ENCODE measurements around the gene SLC13A2. TPM values are rescaled to one million over a fixed set of nuclear protein-coding genes. Genes with fewer than 3 reads are reported as not detected.
A peak's percentile ranks its signal among the peaks of the same experiment; 100 is the strongest.

The SLC13A2 gene
- total RNA-seq, 1 experiment from 2014 or later: not detected

DNA sequence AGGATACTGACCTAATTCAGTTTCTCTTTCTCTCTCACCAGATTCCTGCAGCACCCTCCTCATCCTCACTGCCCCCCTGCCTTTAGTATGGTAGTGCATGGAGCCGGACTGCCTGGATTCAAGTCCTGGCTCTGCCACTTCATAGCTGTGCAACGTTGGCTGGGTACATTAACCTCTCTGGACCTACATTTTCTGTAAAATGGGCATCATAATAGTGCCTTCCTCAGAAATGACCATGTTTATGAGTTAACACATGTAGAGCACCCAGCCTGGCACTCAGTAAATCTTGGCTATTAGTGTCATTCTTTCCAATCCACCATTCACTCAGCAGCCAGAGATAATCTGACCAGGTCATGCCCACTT lies 71.7 kb downstream of the SLC13A2 start:
- no peak overlapping the region for H3K27ac ChIP-seq (ENCODE audit: low read depth, low read length, poor library complexity, severe bottlenecking)
- no peaks in the 10 kb centered on the region for H3K9me3 ChIP-seq (ENCODE audit: low read depth, low read length, poor library complexity, severe bottlenecking)
- ChIA-PET CTCF (interaction anchor here (0.6 kb wide), 1 partner anchor 114 kb away, joined by 8 read pairs; no protein-coding TSS in a partner anchor), POLR2A (ENCODE audit: low non-redundant PET) (no interaction called here)
- intact Hi-C loops (cut with micrococcal nuclease; ENCODE audit: unreplicated experiment): no loop called here
- peaks cover 10% of the 10 kb centered on the region for H3K4me1 ChIP-seq (ENCODE audit: insufficient read depth, low read length, poor library complexity, severe bottlenecking)
- no TSS peak for BruUV-seq (replicated peaks)
- TF ChIP-seq, protein P1, sequence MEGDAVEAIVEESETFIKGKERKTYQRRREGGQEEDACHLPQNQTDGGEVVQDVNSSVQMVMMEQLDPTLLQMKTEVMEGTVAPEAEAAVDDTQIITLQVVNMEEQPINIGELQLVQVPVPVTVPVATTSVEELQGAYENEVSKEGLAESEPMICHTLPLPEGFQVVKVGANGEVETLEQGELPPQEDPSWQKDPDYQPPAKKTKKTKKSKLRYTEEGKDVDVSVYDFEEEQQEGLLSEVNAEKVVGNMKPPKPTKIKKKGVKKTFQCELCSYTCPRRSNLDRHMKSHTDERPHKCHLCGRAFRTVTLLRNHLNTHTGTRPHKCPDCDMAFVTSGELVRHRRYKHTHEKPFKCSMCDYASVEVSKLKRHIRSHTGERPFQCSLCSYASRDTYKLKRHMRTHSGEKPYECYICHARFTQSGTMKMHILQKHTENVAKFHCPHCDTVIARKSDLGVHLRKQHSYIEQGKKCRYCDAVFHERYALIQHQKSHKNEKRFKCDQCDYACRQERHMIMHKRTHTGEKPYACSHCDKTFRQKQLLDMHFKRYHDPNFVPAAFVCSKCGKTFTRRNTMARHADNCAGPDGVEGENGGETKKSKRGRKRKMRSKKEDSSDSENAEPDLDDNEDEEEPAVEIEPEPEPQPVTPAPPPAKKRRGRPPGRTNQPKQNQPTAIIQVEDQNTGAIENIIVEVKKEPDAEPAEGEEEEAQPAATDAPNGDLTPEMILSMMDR (conservative IDR thresholded peaks at IDR 0.05; ENCODE audit: low read depth, low read length): no peak
- TF ChIP-seq EZH2 (IDR thresholded peaks at IDR 0.05; ENCODE audit: borderline replicate concordance, low read depth, low read length, poor library complexity, severe bottlenecking): no peak
- peaks cover 12% of the 10 kb centered on the region for H3K36me3 ChIP-seq (ENCODE audit: insufficient read depth, low read length, poor library complexity, severe bottlenecking)
- no peaks in the 10 kb centered on the region for H3K27me3 ChIP-seq (replicated peaks; ENCODE audit: insufficient read depth, low read depth, low read length, poor library complexity)
- DNase-seq (ENCODE audit: low spot score): no peak
- H3K4me3 ChIP-seq (ENCODE audit: low read depth, low read length, poor library complexity, severe bottlenecking): no peak overlapping the region

DNA sequence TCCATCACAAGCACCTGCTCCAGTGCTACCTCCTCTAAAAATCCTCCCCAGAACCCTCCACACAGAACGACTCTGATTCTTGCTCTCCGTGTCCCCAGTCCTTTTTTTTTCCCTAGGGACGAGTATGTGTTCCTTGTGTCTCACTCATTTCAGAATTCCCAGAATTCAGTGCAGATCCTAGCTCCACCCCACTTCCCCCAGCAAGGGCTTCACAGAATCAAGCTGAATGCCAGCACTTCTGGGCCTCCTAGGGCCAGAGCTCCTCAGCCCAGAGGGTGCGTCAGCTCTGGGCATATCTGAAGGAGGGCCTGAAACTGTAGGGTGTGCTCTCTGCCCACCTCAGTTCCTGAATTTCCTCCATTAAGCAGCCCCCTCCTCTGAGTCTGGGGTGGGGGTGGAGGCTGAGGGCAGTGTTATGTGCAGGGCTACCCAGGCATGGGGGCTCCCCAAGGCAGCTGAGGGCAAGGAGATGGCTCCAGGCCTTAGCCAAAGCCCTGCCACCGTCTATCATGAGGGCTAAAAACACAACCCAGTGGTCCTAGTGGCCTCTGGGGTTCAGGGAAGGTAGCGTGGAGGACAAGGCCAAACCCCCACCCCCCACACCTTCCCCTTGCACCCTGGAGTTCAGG lies 72.5 kb downstream of the SLC13A2 start:
- Histone ChIP-seq H3K36me3 (ENCODE audit: insufficient read depth, low read length, poor library complexity, severe bottlenecking) (peaks cover 12% of the 10 kb centered on the region), H3K27ac (ENCODE audit: low read depth, low read length, poor library complexity, severe bottlenecking) (no peak overlapping the region), H3K4me1 (ENCODE audit: insufficient read depth, low read length, poor library complexity, severe bottlenecking) (peaks cover 15% of the 10 kb centered on the region), H3K9me3 (ENCODE audit: low read depth, low read length, poor library complexity, severe bottlenecking) (no peaks in the 10 kb centered on the region), H3K27me3 (replicated peaks; ENCODE audit: insufficient read depth, low read depth, low read length, poor library complexity) (no peaks in the 10 kb centered on the region), H3K4me3 (ENCODE audit: low read depth, low read length, poor library complexity, severe bottlenecking) (no peak overlapping the region)
- POLR2A ChIA-PET (ENCODE audit: low non-redundant PET): no interaction called here
- BruUV-seq (replicated peaks): no TSS peak
- peak; percentile 63 for DNase-seq (ENCODE audit: low spot score)
- no peak for TF ChIP-seq EZH2 (IDR thresholded peaks at IDR 0.05; ENCODE audit: borderline replicate concordance, low read depth, low read length, poor library complexity, severe bottlenecking)
- TF ChIP-seq, protein P1 (conservative IDR thresholded peaks at IDR 0.05; ENCODE audit: low read depth, low read length): no peak
- CTCF ChIA-PET: no interaction called here
- intact Hi-C loops (cut with micrococcal nuclease; ENCODE audit: unreplicated experiment): no loop called here

DNA sequence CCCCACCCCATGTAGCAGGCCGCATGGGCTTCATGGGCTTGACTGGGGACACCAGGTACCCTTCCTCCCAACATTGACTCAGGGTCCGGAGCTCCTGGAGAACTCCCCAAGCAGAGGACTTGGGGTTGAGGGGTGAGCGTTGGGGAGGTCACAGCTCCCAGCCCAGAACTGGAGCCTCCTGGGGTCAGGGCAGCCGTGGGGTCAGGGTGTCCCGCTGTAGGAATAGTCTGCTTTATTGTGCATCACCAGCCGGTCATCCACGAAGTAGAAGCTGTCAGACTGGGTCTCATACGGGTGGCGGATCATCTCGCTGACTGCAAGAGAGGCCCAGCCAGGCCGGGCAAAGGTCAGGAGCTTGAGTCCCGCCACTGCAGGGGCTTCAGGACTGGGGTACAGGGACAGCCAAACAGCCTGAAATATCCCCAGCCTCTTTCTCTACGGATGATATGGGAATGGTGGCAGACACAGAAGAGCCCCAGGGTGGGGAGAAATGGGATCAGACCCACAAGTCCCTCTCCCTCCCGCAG lies 73.7 kb downstream of the SLC13A2 start:
- H3K27ac ChIP-seq (ENCODE audit: low read depth, low read length, poor library complexity, severe bottlenecking): no peak overlapping the region
- H3K9me3 ChIP-seq (ENCODE audit: low read depth, low read length, poor library complexity, severe bottlenecking): no peaks in the 10 kb centered on the region
- no peaks in the 10 kb centered on the region for H3K27me3 ChIP-seq (replicated peaks; ENCODE audit: insufficient read depth, low read depth, low read length, poor library complexity)
- TF ChIP-seq EZH2 (IDR thresholded peaks at IDR 0.05; ENCODE audit: borderline replicate concordance, low read depth, low read length, poor library complexity, severe bottlenecking): no peak
- TF ChIP-seq, protein P1 (conservative IDR thresholded peaks at IDR 0.05; ENCODE audit: low read depth, low read length): no peak
- intact Hi-C loops (cut with micrococcal nuclease; ENCODE audit: unreplicated experiment): no loop called here
- CTCF ChIA-PET: interaction anchor here (0.9 kb wide), 1 partner anchor 12 kb away, joined by 3 read pairs; no protein-coding TSS in a partner anchor
- POLR2A ChIA-PET (ENCODE audit: low non-redundant PET): no interaction called here
- peaks cover 23% of the 10 kb centered on the region for H3K4me1 ChIP-seq (ENCODE audit: insufficient read depth, low read length, poor library complexity, severe bottlenecking)
- DNase-seq (ENCODE audit: low spot score): no peak
- TSS peak; percentile 14 for BruUV-seq (replicated peaks)
- H3K36me3 ChIP-seq (ENCODE audit: insufficient read depth, low read length, poor library complexity, severe bottlenecking): peaks cover 12% of the 10 kb centered on the region
- no peak overlapping the region for H3K4me3 ChIP-seq (ENCODE audit: low read depth, low read length, poor library complexity, severe bottlenecking)

Other genes with a start within 250 kb of the SLC13A2 start
- gene TMEM97, start 154.4 kb upstream of the SLC13A2 start, total RNA-seq (2021): 122 and 134 TPM in 2 replicates
- 21.5 and 26.5 TPM in 2 replicates for gene IFT20, start 138.2 kb upstream of the SLC13A2 start, total RNA-seq (2021)
- 27.5 and 36.8 TPM in 2 replicates for gene TNFAIP1, start 137.9 kb upstream of the SLC13A2 start, total RNA-seq (2021)
- gene POLDIP2, start 116.1 kb upstream of the SLC13A2 start, total RNA-seq (2021): 115 TPM in 2 replicates
- gene SEBOX, start 108.4 kb upstream of the SLC13A2 start, total RNA-seq (2021): not detected in 2 replicates
- gene VTN, start 103.3 kb upstream of the SLC13A2 start, total RNA-seq (2021): 0.26 TPM in 1 of 2 replicates, not detected in the other
- 37.7 and 47.1 TPM in 2 replicates for gene SARM1, start 102.0 kb upstream of the SLC13A2 start, total RNA-seq (2021)
- gene SLC46A1, start 67.4 kb upstream of the SLC13A2 start, total RNA-seq (2021): 4.4 and 6.4 TPM in 2 replicates
- not detected in 2 replicates for gene FOXN1, start 32.7 kb downstream of the SLC13A2 start, total RNA-seq (2021)
- gene UNC119, start 79.0 kb downstream of the SLC13A2 start, total RNA-seq (2021): 44.6 and 46.8 TPM in 2 replicates
- 51.6 and 64.8 TPM in 2 replicates for gene PIGS, start 97.9 kb downstream of the SLC13A2 start, total RNA-seq (2021)
- 9.7 and 12.0 TPM in 2 replicates for gene ALDOC, start 103.3 kb downstream of the SLC13A2 start, total RNA-seq (2021)
- gene SPAG5, start 125.4 kb downstream of the SLC13A2 start, total RNA-seq (2021): 213 and 219 TPM in 2 replicates
- gene RSKR, start 140.5 kb downstream of the SLC13A2 start, total RNA-seq (2021): 34.6 and 36.8 TPM in 2 replicates
- 176 and 198 TPM in 2 replicates for gene BLTP2, start 171.5 kb downstream of the SLC13A2 start, total RNA-seq (2021)
- 41.1 and 41.6 TPM in 2 replicates for gene SDF2, start 188.3 kb downstream of the SLC13A2 start, total RNA-seq (2021)
- gene SUPT6H, start 188.6 kb downstream of the SLC13A2 start, total RNA-seq (2021): 103 and 105 TPM in 2 replicates
- 4.6 and 7.8 TPM in 2 replicates for gene PROCA1, start 238.2 kb downstream of the SLC13A2 start, total RNA-seq (2021)
- gene RAB34, start 244.2 kb downstream of the SLC13A2 start, total RNA-seq (2021): 158 and 165 TPM in 2 replicates
- 1,563 and 1,683 TPM in 2 replicates for gene RPL23A, start 246.3 kb downstream of the SLC13A2 start, total RNA-seq (2021)

Data from A673 (cell line).